Measurements from ENCODE around the gene KCTD14. TPM values are rescaled to one million over a fixed set of nuclear protein-coding genes. Genes with fewer than 3 reads are reported as not detected.

Gene KCTD14, protein sequence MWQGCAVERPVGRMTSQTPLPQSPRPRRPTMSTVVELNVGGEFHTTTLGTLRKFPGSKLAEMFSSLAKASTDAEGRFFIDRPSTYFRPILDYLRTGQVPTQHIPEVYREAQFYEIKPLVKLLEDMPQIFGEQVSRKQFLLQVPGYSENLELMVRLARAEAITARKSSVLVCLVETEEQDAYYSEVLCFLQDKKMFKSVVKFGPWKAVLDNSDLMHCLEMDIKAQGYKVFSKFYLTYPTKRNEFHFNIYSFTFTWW
- 1 to 10 TPM in 1 of 2 donors, under 1 TPM in 1; 0.59 to 3.6 TPM for total RNA-seq

DNA sequence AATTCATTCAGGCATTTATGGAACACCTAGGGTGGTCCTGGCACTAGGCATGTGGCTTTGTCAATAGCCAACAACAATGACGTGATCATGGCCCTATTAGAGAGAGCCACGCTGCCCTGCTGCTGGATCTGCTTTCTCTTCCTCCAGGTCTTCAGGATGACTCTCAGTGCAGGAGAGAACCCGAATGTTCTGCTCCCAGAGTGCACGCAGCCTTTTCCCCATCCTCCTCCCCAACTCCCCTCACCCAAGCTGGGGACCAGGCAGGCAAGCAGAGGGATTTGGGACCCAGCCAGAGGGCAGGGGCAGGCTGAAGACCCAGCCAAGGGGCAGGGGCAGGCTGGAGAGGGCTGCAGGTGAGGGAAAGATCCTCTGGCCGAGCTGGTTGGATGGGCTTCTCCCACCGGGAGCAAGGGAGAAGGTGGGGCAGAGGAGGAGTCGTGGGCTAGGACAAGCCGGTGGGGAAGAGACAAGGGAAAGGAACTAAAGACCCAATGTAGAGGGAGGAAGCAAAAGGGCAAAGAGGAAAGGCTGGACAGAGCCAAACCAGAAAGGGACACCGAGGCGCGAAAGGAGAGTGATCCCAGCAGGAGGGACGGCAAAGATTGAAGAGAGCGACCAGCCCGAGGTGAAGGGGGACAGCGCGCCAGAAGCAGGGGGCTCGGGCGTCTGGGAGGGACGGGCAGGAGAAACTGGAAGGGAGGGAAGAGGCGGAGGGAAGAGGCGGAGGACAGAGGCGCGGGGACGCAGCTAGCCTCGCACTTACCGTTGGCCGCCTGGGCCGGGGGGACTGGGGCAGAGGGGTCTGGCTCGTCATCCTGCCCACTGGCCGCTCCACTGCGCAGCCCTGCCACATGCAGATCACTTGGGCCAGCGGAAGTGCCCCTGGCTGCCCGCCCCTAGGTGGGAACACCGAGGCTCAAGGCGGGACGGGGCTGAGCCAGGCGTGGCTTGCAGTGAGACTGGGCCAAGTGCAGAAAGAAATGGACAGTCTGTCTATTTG is at the start of gene KCTD14:
Gene KCTD14 (minus strand): TSS at position 880 of the 1,000 bp plus-strand sequence. CDS start 27 bp downstream, at position 853.
- Histone ChIP-seq H3K27ac (no peak within 1 kb of the TSS), H3K27me3 (no peaks in the 10 kb centered on the region), H3K36me3 (no peaks in the 10 kb centered on the region), H3K4me3 (peak within 1 kb of the TSS; percentile 23 to 52), H3K9me3 (no peaks in the 10 kb centered on the region), H3K4me1 (peaks cover 0 to 8% of the 10 kb centered on the region in 2 donors)
- no peak for DNase-seq (ENCODE audit: low spot score)
- TF ChIP-seq, protein P1, sequence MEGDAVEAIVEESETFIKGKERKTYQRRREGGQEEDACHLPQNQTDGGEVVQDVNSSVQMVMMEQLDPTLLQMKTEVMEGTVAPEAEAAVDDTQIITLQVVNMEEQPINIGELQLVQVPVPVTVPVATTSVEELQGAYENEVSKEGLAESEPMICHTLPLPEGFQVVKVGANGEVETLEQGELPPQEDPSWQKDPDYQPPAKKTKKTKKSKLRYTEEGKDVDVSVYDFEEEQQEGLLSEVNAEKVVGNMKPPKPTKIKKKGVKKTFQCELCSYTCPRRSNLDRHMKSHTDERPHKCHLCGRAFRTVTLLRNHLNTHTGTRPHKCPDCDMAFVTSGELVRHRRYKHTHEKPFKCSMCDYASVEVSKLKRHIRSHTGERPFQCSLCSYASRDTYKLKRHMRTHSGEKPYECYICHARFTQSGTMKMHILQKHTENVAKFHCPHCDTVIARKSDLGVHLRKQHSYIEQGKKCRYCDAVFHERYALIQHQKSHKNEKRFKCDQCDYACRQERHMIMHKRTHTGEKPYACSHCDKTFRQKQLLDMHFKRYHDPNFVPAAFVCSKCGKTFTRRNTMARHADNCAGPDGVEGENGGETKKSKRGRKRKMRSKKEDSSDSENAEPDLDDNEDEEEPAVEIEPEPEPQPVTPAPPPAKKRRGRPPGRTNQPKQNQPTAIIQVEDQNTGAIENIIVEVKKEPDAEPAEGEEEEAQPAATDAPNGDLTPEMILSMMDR (IDR thresholded peaks at IDR 0.05), result no peak

DNA sequence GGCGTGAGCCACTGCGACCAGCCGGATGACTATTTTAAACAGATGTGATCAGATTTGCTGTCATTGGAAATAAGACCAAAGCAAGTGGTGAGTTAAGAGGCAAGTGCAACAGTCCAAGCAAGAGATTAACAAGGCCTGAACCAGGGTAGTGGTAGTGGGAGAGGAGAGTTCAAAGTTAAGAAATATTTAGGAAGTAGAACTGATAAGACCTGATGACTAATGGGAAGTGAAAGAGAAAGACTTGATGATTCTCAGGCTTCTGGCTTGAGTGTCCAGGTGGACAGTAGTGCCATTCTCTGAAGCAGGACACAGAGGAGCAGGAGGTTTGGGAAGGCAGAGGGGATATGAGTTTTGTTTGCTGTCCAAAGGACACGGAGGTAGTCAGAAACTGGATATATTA is 49.4 kb upstream of the KCTD14 start:
- Histone ChIP-seq H3K27me3 (no peaks in the 10 kb centered on the region), H3K4me1 (peaks cover 0 to 25% of the 10 kb centered on the region in 2 donors), H3K9me3 (no peaks in the 10 kb centered on the region), H3K4me3 (no peak overlapping the region), H3K36me3 (peaks cover 18% of the 10 kb centered on the region), H3K27ac (no peak overlapping the region)
- TF ChIP-seq, protein P1 (IDR thresholded peaks at IDR 0.05), result no peak
- DNase-seq (ENCODE audit: low spot score), result no peak

DNA sequence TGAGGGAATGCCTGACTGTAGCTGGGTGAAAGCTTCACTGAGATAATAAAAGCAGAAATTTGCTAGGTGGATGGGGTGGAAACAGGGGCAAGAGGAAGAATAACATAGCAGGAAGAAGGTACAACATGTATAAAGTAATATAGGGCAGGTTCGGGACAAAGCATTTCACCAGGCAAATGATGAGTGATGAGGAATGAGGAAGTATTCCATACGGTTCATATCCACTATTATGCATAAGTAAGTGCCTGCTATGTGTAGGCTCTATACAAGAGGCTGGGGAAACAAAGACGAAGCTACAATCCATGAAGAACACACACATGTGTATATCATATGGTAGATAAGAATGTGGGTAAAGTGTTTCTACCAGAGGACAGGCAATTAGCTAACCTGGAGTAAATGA is 48.6 kb upstream of the KCTD14 start:
- Histone ChIP-seq H3K4me1 (peaks cover 0 to 18% of the 10 kb centered on the region in 2 donors), H3K27ac (no peak overlapping the region), H3K9me3 (no peaks in the 10 kb centered on the region), H3K36me3 (peaks cover 18% of the 10 kb centered on the region), H3K4me3 (no peak overlapping the region), H3K27me3 (no peaks in the 10 kb centered on the region)
- TF ChIP-seq, protein P1 (IDR thresholded peaks at IDR 0.05), result no peak
- no peak for DNase-seq (ENCODE audit: low spot score)

DNA sequence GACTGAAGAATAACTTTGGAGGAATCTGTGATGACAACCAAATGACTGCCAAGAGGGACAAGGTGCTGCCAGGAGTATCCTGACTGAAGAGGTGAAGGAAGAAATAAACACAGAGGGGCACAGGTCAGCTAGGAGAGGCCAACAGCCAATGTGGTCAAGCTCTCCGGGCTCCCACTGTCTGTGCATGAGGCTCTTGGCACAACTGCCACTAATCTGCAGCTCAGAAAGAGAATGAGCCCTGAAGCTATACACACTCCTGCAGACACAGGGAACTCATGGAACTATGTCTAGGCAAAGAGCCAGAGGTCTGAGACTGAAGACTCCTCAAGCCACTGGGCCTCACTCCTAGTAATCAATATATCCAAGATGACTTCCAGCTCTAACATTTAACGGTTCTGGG is 47.5 kb upstream of the KCTD14 start:
- TF ChIP-seq, protein P1 (IDR thresholded peaks at IDR 0.05), result no peak
- H3K27me3 ChIP-seq, result no peaks in the 10 kb centered on the region
- no peak overlapping the region for H3K27ac ChIP-seq
- H3K4me1 ChIP-seq, result peaks cover 0 to 7% of the 10 kb centered on the region in 2 donors
- peaks cover 18% of the 10 kb centered on the region for H3K36me3 ChIP-seq
- no peaks in the 10 kb centered on the region for H3K9me3 ChIP-seq
- no peak for DNase-seq (ENCODE audit: low spot score)
- no peak overlapping the region for H3K4me3 ChIP-seq

DNA sequence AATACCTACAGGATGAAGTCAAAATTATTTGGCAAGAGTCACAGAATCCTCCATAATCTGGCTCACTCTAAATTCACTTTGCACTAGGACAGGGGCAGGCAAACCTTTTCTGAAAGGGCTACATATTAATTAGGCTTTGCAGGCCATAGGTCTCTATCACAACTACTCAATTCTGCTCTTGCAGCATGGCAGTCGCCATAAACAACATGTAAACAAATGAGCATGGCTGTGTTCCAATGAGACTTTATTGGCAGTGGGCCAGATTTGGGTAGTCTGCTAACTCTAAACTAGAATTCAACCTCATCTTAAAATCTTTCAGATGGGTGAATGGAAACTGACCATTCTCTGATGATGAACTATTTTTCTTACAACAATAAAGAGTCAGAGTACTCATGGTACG is 46.4 kb upstream of the KCTD14 start:
- no peak overlapping the region for H3K4me3 ChIP-seq
- H3K4me1 ChIP-seq, result peaks cover 0 to under 1% of the 10 kb centered on the region in 2 donors
- no peak for DNase-seq (ENCODE audit: low spot score)
- no peak overlapping the region for H3K27ac ChIP-seq
- H3K9me3 ChIP-seq, result no peaks in the 10 kb centered on the region
- H3K36me3 ChIP-seq, result peaks cover 18% of the 10 kb centered on the region
- TF ChIP-seq, protein P1 (IDR thresholded peaks at IDR 0.05), result no peak
- no peaks in the 10 kb centered on the region for H3K27me3 ChIP-seq

Data from right atrium auricular region (tissue), 2 donors.